GM18511 (cell line): ENCODE results near the gene ZBTB17.
A peak's percentile ranks its signal among the peaks of the same experiment; 100 is the strongest.
"Not testable (repeated sequence)": the region's sequence is repeated elsewhere in the genome, so short reads cannot be mapped to it uniquely, and the experiment has no call there.

Experiments
- ATAC-seq: cut with Tn5 transposase; IDR thresholded peaks from one replicate; pipeline ENCODE4 v1.9.1; 2021; ENCODE audit warnings: mild to moderate bottlenecking, moderate library complexity; ENCODE audit not compliant: unreplicated experiment

ZBTB17 gene

DNA sequence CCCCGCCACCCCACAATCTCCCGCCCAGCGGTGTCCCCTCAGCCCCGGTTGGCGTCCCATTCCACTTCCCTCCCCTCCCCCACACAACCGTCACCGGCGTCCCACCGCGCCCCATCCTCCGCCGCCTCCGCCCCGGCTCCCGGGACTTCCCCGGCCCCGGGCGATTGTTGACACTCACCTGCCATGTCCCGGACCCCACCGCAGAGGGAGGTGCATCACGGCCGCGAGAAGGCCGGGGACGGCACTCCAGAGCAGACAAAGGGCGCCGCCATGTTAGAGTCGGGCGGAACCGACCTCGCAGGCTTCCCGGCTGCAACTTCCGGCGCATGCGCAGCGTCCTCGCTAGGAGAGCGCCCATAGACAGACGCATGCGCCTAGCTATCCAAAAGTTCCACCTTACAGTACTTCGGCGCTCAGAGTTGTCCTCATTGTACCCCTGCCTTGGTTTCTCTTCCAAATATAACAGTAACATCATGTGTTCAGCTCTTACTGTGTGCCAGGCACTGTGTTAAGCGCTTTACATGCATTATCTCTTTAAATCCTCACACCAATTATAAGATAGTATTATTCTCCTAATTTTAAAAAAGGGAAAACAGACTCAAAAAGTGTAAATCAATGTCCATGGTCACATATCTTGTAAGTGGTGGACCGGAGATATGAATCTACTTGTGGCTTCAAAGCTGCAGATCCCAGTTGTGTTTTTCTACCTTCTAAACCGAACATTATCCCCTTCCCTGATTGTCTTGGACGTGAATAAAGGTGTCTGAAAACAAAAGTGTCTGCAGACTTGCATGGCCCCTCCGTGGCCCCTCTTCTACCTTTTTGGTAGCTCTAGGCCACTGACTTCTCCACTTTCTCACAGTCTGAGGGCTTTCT lies at the start of gene ZBTB17:
Gene ZBTB17, minus strand, starts transcription at position 297 of the 876 bp plus-strand sequence. CDS start 27,606 bp downstream, outside the sequence.
- peak; percentile 77 for ATAC-seq

DNA sequence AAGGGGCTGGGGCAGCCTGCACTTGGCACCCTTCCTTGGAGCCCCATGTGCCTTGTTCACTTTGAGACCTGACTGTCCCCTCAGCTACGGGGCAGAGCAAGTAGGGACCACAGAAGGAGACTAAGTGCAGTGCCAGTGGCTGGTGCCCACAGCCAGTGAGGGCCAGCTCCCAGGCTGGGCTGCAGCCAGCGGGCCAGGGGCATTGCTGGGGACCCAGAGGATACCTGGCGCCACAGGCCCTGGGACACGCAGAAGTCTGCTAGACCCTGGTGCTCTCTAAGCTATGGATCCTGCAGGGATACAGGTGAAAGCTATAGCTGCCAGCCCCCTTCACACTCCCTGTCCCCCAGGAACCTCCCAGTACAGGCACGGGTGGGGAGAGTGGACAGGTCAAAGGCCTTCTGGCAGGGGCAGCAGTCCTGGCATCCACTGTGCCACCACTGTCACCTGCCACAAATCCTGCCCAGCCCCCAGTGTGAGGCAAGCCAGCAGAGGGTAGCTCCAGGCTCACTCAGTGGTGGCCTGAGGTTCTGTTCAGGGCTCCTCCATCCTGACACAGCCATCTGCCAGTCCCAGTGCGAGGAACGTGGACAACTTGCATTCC lies 47.3 kb upstream of the ZBTB17 start:
- no peak for ATAC-seq

DNA sequence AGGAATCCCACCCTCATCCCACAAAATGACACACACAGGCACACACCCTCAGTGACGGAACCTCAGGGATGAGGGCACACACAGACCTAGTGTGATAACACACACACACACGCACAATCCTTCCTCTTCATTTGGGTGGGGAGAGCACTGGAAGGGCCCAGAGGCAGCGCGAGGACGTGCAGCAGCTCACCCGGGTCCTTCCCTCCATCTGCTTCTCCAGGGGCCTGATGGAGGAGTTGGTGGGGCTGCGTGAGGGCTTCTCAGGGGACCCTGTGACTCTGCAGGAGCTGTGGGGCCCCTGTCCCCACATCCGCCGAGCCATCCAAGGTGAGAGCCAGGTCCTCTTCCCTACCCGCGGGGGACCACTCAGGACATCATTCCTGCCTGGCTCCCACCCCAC lies 46.5 kb upstream of the ZBTB17 start:
- no peak for ATAC-seq

DNA sequence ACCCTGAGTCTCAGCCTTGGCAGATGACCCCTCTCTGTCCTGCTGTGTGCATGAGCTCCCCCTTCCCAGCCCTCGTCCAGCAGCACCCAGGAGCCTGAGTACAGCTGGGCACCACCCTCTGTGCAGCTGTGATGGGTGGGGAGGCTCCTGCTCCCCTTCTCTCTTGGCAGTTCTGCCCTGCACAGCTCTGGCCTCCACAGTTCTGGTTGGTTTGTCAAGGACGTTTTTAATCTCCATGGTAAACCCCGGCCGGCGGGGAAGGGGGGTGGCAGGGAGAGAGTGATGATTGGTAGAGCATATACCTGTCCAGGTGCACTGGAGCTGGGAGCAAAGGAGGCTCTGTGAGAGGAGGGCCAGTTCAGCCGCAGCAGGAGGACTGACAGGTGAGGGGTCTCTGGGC lies 45.8 kb upstream of the ZBTB17 start, which contains the start of gene CLCNKA:
Gene CLCNKA, plus strand, starts transcription at position 356 of the 400 bp plus-strand sequence. CDS start 584 bp downstream, outside the sequence.
- ATAC-seq = no peak

DNA sequence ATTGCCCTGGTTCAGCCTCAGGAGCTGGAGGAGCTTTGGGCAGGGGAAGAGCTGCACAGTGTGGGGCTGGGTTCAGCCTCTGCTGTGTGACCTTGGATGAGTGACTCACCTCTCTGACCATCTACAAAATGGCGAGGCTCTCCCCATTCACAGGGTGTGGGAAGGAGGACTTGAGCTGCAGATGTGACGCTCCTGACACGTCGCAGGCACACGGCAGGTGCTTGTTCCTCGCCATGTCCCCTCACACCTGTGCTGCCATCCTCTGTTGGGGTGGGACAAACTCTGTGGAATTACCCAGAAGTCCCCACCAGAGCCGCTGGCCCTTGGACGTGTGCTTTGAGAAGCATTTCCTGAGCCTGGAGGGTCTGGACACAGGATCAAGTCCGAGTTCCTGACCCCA lies 45.0 kb upstream of the ZBTB17 start:
- not testable (repeated sequence) for ATAC-seq

DNA sequence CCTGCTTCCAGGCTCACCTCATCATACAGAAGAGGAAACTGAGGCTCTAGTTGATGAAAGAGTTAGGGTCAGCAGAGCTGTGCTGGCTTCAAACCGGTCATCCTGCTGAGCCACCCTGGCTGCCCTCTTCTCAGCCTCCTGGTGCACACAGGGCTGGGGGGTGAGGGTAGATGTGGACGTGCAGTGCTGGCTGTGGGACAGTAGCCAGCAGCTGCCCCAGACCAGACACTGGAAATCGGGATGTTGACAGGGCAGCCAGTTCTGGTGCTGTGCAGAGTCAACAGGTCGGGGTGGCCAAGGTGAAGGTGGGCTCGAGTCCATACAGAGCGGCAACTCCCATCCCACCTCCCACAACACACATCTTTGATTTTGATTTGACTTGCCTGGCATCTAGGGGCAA lies 44.4 kb upstream of the ZBTB17 start:
- no peak for ATAC-seq

DNA sequence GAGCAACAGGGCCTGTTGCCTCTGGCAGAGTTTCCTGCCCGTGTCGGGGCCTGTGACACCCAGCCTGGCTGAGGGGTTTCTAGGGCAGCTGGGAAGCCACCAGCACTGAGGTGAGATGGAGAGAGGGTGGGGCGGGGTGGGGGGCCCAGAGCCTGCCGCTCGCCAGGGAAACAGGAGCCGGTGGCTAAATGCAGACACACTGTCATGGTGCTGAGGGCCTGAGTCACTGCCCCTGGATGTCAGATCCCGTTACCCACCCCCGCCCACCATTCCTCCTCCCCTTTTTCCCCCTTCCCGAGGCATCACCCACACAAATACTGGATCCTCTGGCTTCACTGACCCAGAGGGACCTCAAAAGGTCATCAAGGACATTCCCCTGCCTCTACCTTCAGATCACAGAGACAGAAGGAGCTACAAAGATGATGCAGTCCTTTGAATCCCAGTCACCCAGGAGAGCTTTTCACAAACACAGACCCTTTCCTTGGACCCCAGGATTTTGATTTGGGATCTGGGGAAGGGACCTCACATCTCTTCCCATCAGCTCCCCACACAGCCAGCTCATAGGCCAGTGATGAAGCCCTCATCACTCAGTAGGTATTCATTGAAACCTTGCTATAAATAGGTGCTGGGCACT lies 43.9 kb upstream of the ZBTB17 start:
- no peak for ATAC-seq

DNA sequence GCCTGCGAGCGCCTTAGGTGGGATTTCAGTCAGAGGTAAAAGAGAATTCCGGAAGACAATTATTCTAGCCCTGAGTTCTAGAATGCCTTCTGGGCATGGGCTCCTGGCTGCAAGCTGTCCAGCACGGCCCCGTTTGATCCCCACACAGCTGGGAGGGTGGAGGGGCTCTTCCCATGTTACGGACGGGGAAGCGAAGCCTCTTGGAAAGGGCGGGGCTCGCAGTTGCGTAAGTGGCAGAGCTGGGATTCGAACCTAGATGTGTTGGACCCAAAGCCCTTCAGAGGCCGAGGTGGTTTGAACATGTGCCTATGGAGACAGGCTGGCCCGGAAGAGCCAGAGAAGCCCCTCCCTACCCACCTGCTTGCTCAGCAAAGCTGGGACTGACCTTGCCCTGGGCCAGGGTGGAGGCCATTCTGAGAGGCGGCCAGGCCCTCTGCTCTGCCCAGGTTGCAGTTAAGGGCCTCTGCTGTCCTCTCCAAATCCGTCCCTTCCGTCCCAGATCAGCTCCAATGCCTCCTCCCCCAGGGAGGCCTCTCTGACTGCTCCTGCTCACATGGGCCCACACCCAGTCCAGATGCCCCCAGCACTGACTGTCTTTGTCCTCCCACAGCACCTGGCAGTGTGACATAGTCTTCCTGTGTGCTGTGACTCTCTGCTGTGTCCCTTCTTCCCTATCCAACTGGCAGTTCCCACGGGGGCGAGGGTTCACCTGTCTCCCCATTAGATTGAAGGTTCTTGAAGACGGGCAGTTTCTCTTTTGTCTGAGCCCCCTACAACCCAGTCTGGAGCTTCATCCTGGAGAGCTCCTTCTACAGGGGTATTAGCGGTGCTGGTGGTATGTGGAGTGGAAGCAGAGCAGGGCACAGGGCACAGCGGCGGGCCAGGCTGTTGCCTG lies 43.1 kb upstream of the ZBTB17 start:
- no peak for ATAC-seq

DNA sequence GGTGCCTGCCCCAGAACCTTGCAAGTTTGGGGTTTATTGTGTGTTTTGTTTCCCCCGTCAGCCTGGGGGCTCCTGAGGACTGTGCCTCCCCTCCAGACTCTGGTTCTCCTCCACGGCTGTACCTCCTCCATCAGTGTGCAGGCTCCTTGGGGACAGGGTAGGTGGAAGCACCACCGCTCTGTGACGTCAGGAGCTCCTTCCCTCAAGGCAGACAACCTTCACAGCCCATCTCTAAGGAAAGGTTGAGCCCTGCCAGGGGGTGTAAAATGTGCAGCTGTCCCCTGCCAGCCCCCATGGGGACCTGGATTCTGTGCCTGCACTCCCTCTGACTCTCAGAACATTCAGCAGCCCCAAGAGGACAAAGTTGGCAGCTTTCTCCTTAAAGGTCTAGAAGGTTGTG lies 42.4 kb upstream of the ZBTB17 start:
- no peak for ATAC-seq

DNA sequence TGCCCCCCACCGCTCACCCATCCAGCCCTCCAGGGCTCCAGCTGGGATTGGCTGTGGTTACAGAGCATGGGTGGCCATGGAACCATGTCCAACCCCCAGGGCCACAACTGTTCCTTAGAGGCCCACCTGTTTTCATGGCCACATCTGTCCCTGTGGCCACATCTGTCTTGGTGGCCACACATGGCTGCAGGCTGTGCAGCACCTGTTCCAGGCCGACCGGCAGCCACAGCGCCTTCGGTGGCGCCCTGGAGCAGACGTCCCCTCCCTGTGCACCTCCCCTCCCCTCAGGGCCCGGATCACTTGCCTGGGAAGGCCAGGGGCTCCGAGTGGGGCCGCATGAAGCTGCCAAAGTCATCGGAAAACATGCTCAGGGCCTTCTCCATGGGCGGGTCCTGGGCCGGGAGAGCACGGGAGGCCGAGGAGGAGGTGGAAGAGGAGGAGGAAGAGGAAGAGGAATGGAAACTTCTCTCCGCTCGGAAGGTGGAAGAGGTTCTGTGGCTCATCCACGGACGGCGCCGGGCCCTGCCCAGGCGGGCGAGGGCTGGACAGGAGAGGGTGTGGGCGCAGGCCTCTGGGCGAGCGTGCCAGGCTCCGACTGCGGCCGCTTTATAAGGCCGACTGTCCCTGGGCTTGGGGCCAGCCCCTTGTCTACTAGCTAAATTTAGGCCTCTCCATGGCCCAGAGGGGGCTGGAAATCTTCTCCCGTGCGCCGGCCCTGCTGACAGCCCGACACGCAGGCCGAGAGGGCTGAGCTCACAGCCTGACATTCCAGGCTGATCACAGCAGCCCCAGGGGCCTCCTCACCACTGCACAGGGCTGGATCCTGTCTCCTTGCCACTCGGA lies 41.8 kb upstream of the ZBTB17 start, which contains the start of gene HSPB7:
Gene HSPB7, minus strand, starts transcription at position 583 of the 843 bp plus-strand sequence. Its CDS starts 80 bp downstream, at position 503.
- no peak for ATAC-seq

DNA sequence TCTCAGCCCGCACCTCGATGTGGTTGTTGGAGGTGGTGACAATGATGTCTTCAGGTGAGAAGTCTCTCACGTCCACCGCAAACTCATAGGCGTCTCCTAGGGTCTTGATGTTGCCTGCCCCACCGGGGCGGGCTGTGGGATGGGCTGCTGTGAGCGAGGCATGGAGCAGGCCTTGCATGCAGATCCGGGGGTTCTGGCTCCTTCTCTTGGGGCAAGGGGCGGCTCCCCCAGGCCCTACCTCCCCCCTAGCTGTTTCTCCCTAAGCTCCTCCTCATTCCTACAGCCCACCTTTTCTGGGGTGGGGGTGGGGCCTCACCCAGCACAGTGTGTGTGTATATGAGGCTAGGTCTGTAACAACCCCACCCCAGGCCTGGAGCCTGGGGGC lies 41.2 kb upstream of the ZBTB17 start:
- ATAC-seq = no peak

DNA sequence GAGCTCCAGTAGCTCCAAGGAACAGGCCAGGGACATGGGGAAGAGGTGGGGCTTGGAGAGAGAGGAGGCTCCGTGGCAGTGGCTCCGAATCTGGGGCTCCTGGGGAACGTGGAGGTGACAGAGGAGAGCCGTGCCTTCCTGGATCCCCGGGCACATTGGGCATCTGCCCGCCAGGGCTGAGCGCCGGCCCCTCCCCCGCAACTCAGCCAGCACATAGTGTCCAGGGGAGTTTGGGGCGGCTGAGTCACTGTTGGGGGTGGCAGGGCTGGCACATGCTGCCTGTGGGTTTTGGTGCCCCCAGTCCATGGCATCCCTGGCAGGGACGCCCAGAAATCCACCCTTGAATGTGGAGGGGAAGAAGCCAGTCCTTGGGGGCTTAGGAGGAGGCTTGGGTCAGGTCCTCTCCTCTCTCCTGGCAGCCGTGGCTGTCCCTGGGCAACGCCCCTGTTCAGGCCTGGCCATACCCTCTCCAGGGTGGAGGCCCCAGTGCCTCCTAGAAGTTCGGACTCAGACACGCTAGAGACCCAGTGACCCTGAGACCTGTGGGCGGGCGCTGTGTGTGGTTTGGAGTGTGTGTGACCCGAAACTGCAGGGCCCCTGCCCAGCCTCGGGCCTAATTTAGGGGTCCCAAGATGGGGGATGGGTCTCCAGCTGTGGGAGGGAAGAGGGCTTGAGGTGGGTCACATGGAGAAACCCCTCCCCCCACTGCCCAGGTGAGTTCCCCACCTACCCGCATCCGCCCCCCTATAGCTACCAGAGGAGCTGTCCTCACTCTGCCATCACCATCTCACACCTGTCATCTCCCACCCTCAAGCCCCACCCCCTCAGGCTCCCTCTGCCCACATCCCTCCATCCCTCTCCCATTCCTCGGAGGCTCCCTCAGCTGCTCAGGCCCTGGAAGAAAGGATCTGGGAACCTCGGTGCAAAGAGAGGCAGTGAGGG lies 40.3 kb upstream of the ZBTB17 start:
- ATAC-seq = no peak

DNA sequence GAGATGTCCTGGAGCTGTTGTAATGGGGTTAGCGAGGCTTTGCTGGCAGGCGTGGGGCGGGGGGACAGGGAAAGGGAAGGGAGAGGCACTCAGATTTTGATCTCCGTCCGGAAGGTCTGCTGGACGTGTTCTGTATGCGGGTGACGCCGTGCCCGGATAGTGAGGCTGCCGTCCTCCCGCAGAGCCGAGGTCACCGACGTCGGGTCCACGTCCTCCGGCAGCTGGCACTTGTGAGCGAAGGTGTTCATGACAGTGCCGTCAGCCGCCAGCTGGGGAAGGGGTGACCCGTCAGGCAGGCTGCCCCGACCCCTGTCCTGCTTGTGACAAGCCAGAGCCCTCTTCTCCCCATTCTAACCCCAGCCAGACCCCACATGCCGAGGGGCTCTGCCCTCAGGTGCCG lies 39.6 kb upstream of the ZBTB17 start:
- ATAC-seq = no peak

DNA sequence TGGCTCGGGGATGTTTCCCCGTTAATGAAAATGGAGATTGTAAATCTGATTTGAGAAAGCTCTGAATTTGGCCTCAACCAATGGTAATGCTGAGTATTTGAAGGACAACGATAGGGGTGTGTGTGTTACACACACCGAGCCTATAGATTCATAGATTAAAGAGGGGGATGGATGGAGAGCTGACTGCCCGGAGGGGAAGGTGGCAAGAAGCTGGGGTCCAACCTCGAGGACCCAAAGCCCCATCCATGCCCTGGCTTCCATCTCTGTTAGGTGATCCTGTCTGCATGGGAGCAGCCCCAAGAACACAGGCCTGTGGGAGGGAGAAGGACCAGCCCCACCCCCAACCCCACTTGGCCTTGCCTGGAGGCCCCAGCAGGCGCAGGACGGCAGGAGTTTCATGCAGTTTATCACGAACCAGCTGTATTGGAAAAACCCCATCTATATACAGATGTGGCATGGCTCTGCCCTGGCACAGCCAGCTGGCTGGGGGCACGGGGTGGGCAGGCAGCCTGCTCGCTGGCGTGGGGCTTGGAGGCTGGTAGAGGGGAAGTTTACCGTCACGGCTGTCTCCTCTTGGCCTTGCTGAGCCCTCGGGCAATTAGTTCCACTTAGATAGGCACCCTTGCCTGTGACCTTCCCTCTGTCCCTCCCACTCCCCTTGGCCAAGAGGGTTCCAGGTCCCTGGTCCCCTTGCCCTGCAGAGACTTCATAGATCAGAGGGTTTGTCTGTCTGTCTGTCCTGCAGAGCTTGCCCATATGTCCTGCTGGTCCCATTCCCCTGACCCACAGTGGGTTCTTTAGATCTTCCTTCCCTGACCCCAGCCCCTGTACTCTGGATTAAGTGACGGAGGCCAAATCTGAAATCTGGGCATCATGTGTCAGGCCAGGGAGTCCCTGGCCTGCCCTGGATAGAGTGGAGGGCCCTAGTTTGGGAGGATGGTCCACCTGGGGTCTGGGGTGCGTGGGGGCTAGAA lies 38.9 kb upstream of the ZBTB17 start:
- no peak for ATAC-seq

DNA sequence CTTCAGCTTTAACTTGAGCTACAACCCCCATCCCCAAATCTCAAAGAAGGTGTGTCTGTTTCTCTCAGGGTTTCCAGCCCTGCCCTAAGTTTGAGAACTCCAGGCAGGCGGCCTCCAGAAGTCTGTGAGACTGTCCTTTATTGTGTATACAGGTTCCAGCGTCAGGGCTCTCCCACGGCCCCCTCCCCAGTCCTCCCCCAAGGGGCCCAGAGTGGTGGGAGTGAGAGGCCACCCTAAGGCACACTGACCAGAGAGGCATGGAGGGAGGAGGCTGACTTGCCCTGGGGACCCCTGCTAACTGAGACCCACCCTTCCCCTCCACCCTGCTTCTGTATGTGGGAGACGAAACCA lies 38.0 kb upstream of the ZBTB17 start:
- ATAC-seq = no peak

DNA sequence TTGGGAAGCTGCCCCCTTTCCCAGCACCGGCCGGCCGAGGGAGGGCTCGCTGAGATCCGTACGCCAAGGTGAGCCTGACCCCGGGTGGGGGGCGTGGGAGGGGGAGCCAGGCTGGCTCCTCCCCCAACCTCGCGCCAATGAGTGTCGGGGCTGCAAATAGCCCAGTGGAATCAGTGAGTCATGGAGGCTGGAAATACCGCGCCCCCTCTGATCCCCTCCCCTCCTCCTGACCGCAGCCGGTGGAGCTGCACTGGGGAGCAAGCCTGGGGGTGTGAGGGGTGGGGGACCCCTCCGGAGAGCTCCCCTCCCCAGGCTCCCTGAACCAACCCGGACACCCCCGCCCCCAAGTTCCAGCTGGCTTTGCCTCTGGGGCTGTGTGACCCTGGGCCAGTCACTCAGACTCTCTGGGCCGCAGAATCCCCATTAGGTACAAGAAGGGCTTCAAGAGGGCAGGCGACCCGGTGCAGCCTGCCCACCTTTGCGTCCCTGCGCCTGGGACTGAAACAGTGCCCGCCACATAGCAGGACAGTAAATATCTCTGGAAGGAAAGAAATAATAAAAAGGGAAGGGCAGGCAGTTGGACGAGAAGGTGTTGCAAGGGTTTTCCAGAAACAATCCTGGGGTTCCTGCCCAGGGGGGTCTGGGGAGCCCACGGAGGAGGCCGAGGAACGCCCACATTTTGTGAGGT lies 37.5 kb upstream of the ZBTB17 start:
- peak; percentile 53 for ATAC-seq
